ENCODE results near the gene STYK1.

DNA sequence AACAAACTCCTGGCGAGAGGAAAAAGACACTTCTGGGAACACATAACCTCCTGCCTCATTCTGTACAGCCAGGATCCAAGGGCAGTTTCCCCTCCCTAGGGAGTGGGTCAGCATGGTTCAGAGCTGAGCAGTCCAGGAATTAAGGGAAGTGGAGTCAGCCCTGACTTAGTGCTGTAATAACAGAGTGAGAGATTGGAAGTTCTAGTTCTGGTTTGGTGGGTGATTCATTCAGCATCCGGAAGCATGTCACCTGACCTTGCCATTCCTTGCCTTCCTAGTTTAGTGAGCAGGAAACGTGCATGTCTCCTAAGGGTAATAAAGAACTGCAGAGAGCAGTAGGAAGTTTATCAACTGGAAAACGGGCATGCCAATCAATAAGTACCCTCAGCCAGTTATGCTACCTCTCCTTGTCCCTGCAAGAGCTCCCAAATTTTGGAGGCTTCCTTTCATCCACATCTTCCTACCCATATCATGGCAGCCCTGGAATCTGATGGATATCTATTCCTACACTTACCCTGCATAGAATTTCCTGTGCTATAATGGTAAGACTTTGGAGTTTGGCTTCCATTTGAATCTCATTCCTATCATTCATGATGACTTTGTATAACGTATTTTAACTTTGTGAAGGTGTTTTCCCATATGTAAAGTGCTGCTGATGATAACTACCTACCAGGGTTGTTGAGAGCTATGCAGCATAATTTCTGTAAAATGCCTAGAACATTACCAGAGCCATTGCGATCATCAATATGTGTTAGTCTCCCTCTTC is 31.9 kb downstream of the STYK1 start:
- TF ChIP-seq EZH2 (IDR thresholded peaks at IDR 0.05; ENCODE audit: borderline replicate concordance, low read depth, low read length, severe bottlenecking): no peak
- TF ChIP-seq, protein P1, sequence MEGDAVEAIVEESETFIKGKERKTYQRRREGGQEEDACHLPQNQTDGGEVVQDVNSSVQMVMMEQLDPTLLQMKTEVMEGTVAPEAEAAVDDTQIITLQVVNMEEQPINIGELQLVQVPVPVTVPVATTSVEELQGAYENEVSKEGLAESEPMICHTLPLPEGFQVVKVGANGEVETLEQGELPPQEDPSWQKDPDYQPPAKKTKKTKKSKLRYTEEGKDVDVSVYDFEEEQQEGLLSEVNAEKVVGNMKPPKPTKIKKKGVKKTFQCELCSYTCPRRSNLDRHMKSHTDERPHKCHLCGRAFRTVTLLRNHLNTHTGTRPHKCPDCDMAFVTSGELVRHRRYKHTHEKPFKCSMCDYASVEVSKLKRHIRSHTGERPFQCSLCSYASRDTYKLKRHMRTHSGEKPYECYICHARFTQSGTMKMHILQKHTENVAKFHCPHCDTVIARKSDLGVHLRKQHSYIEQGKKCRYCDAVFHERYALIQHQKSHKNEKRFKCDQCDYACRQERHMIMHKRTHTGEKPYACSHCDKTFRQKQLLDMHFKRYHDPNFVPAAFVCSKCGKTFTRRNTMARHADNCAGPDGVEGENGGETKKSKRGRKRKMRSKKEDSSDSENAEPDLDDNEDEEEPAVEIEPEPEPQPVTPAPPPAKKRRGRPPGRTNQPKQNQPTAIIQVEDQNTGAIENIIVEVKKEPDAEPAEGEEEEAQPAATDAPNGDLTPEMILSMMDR (IDR thresholded peaks at IDR 0.05; ENCODE audit: borderline replicate concordance, extremely low read depth, low read length, poor library complexity, severe bottlenecking): no peak
